CD14-positive monocyte (primary cell): Measurements from ENCODE around the gene TNFAIP8L3. TPM values are rescaled to one million over a fixed set of nuclear protein-coding genes. Genes with fewer than 3 reads are reported as not detected.

Experiments used
- DNase-seq, 3 donors: peaks; one replicate each; pipeline ENCODE4 v3.0.0-alpha.2; 2011 to 2022
- H2AFZ ChIP-seq: 2 replicates; pipeline ENCODE4 v1.6.0; 2012; ENCODE audit warnings: mild to moderate bottlenecking, low read depth, low read length, inconsistent platforms; ENCODE audit not compliant: insufficient read depth, poor library complexity, severe bottlenecking
- H3K27ac ChIP-seq, 2 donors: 1 replicate in 1 of 2; 2 replicates in 1 of 2; pipeline ENCODE4 v1.5.1; 2012 to 2013; ENCODE audit warnings: low read length in 2 of 2, control low read depth in 1 of 2, inconsistent platforms in 1 of 2, low read depth in 1 of 2, mild to moderate bottlenecking in 1 of 2
- H3K27me3 ChIP-seq, 2 donors: one replicate each; pipeline versions ENCODE4 v1.6.0 to v1.6.1; 2011 to 2013; ENCODE audit warnings: low read length in 2 of 2; ENCODE audit not compliant: control insufficient read depth in 2 of 2, insufficient read depth in 2 of 2
- H3K36me3 ChIP-seq, 2 donors: replicated peaks in 1 of 2; 1 replicate in 1 of 2; 2 replicates in 1 of 2; pipeline versions ENCODE4 v1.5.1 to v1.6.1; 2012 to 2013; ENCODE audit warnings: low read length in 2 of 2, control low read depth in 1 of 2, inconsistent platforms in 1 of 2, mild to moderate bottlenecking in 1 of 2; ENCODE audit not compliant: insufficient read depth in 2 of 2, control insufficient read depth in 1 of 2
- H3K4me1 ChIP-seq, 2 donors: 1 replicate in 1 of 2; 2 replicates in 1 of 2; pipeline versions ENCODE4 v1.5.1 to v1.6.1; 2012 to 2013; ENCODE audit warnings: low read length in 2 of 2, control low read depth in 1 of 2, inconsistent platforms in 1 of 2, mild to moderate bottlenecking in 1 of 2, moderate library complexity in 1 of 2; ENCODE audit not compliant: insufficient read depth in 2 of 2, control insufficient read depth in 1 of 2
- H3K4me2 ChIP-seq: replicated peaks from 2 replicates; pipeline ENCODE3; 2012; ENCODE audit warnings: low read length, moderate library complexity, mild to moderate bottlenecking; ENCODE audit not compliant: poor library complexity, severe bottlenecking; ENCODE audit errors: extremely low read depth
- H3K4me3 ChIP-seq, 3 experiments: fragments of 200-600 bp in 1 of 3; sonication (generic) in 1 of 3; replicated peaks in 1 of 3; 1 replicate in 2 of 3; 2 replicates in 1 of 3; pipeline ENCODE4 v1.5.1; 2011 to 2013; ENCODE audit warnings: low read length in 3 of 3, mild to moderate bottlenecking in 3 of 3, control low read depth in 2 of 3, low read depth in 2 of 3, inconsistent platforms in 1 of 3, moderate library complexity in 1 of 3
- H3K79me2 ChIP-seq: 2 replicates; pipeline ENCODE4 v1.6.0; 2012; ENCODE audit warnings: mild to moderate bottlenecking, control low read depth, inconsistent platforms, low read length, moderate library complexity; ENCODE audit not compliant: insufficient read depth
- H3K9ac ChIP-seq: 2 replicates; pipeline ENCODE4 v1.6.0; 2017; ENCODE audit warnings: low read length, mild to moderate bottlenecking; ENCODE audit not compliant: insufficient read depth, poor library complexity, severe bottlenecking
- H3K9me3 ChIP-seq, 2 donors: replicated peaks in 1 of 2; 1 replicate in 1 of 2; 2 replicates in 1 of 2; pipeline versions ENCODE4 v1.5.1 to v1.6.1; 2012 to 2013; ENCODE audit warnings: low read length in 2 of 2, control low read depth in 1 of 2; ENCODE audit not compliant: control insufficient read depth in 1 of 2, insufficient read depth in 1 of 2
- H4K20me1 ChIP-seq: 2 replicates; pipeline ENCODE4 v1.6.0; 2012; ENCODE audit warnings: mild to moderate bottlenecking, low read length, control low read depth, moderate library complexity; ENCODE audit not compliant: insufficient read depth
- H3K27ac Mint-ChIP-seq, 7 donors: one replicate each; pipeline ENCODE4 v1.8.0; 2020; ENCODE audit warnings: mild to moderate bottlenecking in 7 of 7, mixed read lengths in 7 of 7, moderate library complexity in 6 of 7, inconsistent platforms in 2 of 7
- H3K27me3 Mint-ChIP-seq, 3 donors: one replicate each; pipeline ENCODE4 v1.8.0; 2021 to 2022; ENCODE audit warnings: low read depth in 3 of 3, mild to moderate bottlenecking in 3 of 3, mixed read lengths in 3 of 3, moderate library complexity in 3 of 3, inconsistent platforms in 1 of 3
- H3K36me3 Mint-ChIP-seq, 2 donors: one replicate each; pipeline ENCODE4 v1.8.0; 2020; ENCODE audit warnings: mixed read lengths in 2 of 2, inconsistent platforms in 1 of 2, mild to moderate bottlenecking in 1 of 2
- H3K4me1 Mint-ChIP-seq: one replicate; pipeline ENCODE4 v1.8.0; 2020; ENCODE audit warnings: mild to moderate bottlenecking, mixed read lengths
- H3K4me3 Mint-ChIP-seq, 2 donors: one replicate each; pipeline ENCODE4 v1.8.0; 2020; ENCODE audit warnings: mild to moderate bottlenecking in 2 of 2, mixed read lengths in 2 of 2, moderate library complexity in 1 of 2
- H3K9me3 Mint-ChIP-seq, 7 donors: one replicate each; pipeline ENCODE4 v1.8.0; 2020 to 2022; ENCODE audit warnings: mixed read lengths in 7 of 7, mild to moderate bottlenecking in 6 of 7, moderate library complexity in 6 of 7, inconsistent platforms in 2 of 7
- WGBS: methylation state at CpG from one replicate; pipeline ENCODE4 v1.1.5; 2013; ENCODE audit warnings: missing lambda C conversion rate; ENCODE audit not compliant: insufficient coverage; 5-methylcytosine and 5-hydroxymethylcytosine counted together
- intact Hi-C, 2 donors: fragments of 100-400 bp; cut with micrococcal nuclease; formaldehyde crosslinking; loops; one replicate each; pipeline versions ENCODE4 v1.15.0 to v1.15.1; 2023
- polyA plus RNA-seq, 3 donors: library from polyadenylated mRNA; depleted of rRNA in 1 of 3; unstranded in 2 of 3; stranded (reverse) in 1 of 3; fragments of 300-500 nt in 2 of 3; fragments of >200 nt in 1 of 3; fragmentation: Illumina TruSeq in 2 of 3; gene quantifications; 1 replicate in 2 of 3; 2 replicates in 1 of 3; pipeline ENCODE4 v1.2.3, GENCODE V29; 2012 to 2021
- TF ChIP-seq, protein P1 (sequence below): fragments of 200-600 bp; IDR thresholded peaks from one replicate; pipeline ENCODE4 v1.8.0; 2022; ENCODE audit warnings: antibody characterized with exemption, mild to moderate bottlenecking

TNFAIP8L3 gene
- polyA plus RNA-seq, 3 donors = not detected

- H3K27me3 ChIP-seq = peaks cover 57 to 58% of the 10 kb centered on the region in 2 donors
- H3K4me3 ChIP-seq = no peak overlapping the region
- H2AFZ ChIP-seq = no peak overlapping the region
- no peak overlapping the region for H3K4me2 ChIP-seq
- Mint-ChIP-seq H3K27me3 (peaks cover 51 to 58% (median 56%) of the 10 kb centered on the region in 3 donors), H3K36me3 (no peaks in the 10 kb centered on the region), H3K4me3 (no peak overlapping the region), H3K4me1 (peaks cover 14% of the 10 kb centered on the region), H3K9me3 (peaks cover 0 to 5% (median 0%) of the 10 kb centered on the region in 7 donors), H3K27ac (no peak overlapping the region)
- 90% methylated on average over 2 of the region's 2 CpGs for WGBS
- no peaks in the 10 kb centered on the region for H4K20me1 ChIP-seq
- no peak overlapping the region for H3K9ac ChIP-seq
- H3K4me1 ChIP-seq = peaks cover 10% of the 10 kb centered on the region in 2 donors
- peaks cover 0 to 13% of the 10 kb centered on the region in 2 donors for H3K9me3 ChIP-seq
- intact Hi-C loops = no loop called here
- DNase-seq = no peak
- TF ChIP-seq, protein P1, sequence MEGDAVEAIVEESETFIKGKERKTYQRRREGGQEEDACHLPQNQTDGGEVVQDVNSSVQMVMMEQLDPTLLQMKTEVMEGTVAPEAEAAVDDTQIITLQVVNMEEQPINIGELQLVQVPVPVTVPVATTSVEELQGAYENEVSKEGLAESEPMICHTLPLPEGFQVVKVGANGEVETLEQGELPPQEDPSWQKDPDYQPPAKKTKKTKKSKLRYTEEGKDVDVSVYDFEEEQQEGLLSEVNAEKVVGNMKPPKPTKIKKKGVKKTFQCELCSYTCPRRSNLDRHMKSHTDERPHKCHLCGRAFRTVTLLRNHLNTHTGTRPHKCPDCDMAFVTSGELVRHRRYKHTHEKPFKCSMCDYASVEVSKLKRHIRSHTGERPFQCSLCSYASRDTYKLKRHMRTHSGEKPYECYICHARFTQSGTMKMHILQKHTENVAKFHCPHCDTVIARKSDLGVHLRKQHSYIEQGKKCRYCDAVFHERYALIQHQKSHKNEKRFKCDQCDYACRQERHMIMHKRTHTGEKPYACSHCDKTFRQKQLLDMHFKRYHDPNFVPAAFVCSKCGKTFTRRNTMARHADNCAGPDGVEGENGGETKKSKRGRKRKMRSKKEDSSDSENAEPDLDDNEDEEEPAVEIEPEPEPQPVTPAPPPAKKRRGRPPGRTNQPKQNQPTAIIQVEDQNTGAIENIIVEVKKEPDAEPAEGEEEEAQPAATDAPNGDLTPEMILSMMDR = no peak
- H3K27ac ChIP-seq = no peak overlapping the region
- H3K79me2 ChIP-seq = no peaks in the 10 kb centered on the region
- no peaks in the 10 kb centered on the region for H3K36me3 ChIP-seq
These were observed 6.1 kb downstream of the TNFAIP8L3 start for GRCh38 chr15:51088585-51088984.

DNA sequence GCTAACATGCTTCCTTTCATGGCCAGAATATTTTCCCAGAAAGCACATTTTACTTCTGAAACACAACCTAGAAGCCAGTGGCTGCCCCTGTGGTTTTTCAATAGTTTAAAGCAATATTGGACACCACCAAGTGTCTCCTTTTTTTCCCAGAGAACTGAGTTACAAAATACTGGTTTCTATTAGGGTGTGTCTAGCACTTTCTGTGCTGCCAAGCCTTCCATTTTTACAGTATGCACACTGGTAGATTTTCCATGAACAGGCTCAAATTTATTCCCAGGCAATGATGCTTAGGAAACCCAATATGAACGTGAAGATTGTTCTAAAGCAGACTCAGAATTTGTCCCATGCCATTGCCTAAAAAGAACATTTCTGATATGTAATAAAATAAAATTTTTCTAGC lies 7.2 kb downstream of the TNFAIP8L3 start:
- no peak overlapping the region for H3K4me2 ChIP-seq
- no peak overlapping the region for H3K27ac ChIP-seq
- no CpG with 5 or more reads among the region's 1 CpG for WGBS
- no peak overlapping the region for H3K9ac ChIP-seq
- no peaks in the 10 kb centered on the region for H4K20me1 ChIP-seq
- Mint-ChIP-seq H3K27me3 (peaks cover 40 to 47% (median 45%) of the 10 kb centered on the region in 3 donors), H3K9me3 (peaks cover 0 to 2% (median 0%) of the 10 kb centered on the region in 7 donors), H3K4me1 (peaks cover 4% of the 10 kb centered on the region), H3K27ac (no peak overlapping the region), H3K4me3 (no peak overlapping the region), H3K36me3 (no peaks in the 10 kb centered on the region)
- intact Hi-C loops = no loop called here
- peaks cover 0 to 8% of the 10 kb centered on the region in 2 donors for H3K9me3 ChIP-seq
- H3K36me3 ChIP-seq = no peaks in the 10 kb centered on the region
- DNase-seq = no peak
- peaks cover 46 to 47% of the 10 kb centered on the region in 2 donors for H3K27me3 ChIP-seq
- H3K79me2 ChIP-seq = no peaks in the 10 kb centered on the region
- TF ChIP-seq, protein P1 = no peak
- no peak overlapping the region for H3K4me3 ChIP-seq
- H2AFZ ChIP-seq = no peak overlapping the region
- H3K4me1 ChIP-seq = peaks cover 0 to 3% of the 10 kb centered on the region in 2 donors
